HG03460 (cell line): ENCODE results near the gene TP53I13.

Experiments
- ATAC-seq: cut with Tn5 transposase; IDR thresholded peaks from one replicate; pipeline ENCODE4 v1.9.1; 2021; ENCODE audit not compliant: unreplicated experiment

Gene TP53I13

GRCh38 chr17:29566473-29567303, 1.8 kb upstream of the TP53I13 start, which contains the start of gene ABHD15:
Gene ABHD15, minus strand, starts transcription at chr17:29567037. Its CDS starts 71 bp downstream, at chr17:29566966.
- no peak for ATAC-seq

- ATAC-seq = no peak
These were observed 1.3 kb upstream of the TP53I13 start for GRCh38 chr17:29567304-29567553.

GRCh38 chr17:29567554-29568330, 759 bp upstream of the TP53I13 start:
- ATAC-seq = peak; percentile 45

- no peak for ATAC-seq
These were observed 897 bp downstream of the TP53I13 start for GRCh38 chr17:29569245-29569950.

- ATAC-seq = no peak
These were observed 2.0 kb downstream of the TP53I13 start for GRCh38 chr17:29570521-29570920.

GRCh38 chr17:29571486-29571882, 3.0 kb downstream of the TP53I13 start:
- no peak for ATAC-seq

- ATAC-seq = no peak
These were observed 3.6 kb downstream of the TP53I13 start for GRCh38 chr17:29571883-29572681.

GRCh38 chr17:29572691-29573557, 4.4 kb downstream of the TP53I13 start:
- no peak for ATAC-seq

- ATAC-seq = no peak
These were observed 5.0 kb downstream of the TP53I13 start for GRCh38 chr17:29573558-29573869.

- no peak for ATAC-seq
These were observed 5.6 kb downstream of the TP53I13 start for GRCh38 chr17:29573871-29574731.

GRCh38 chr17:29574732-29575510, 6.4 kb downstream of the TP53I13 start:
- ATAC-seq = no peak

GRCh38 chr17:29575511-29576213, 7.2 kb downstream of the TP53I13 start:
- ATAC-seq = no peak

- no peak for ATAC-seq
These were observed 7.9 kb downstream of the TP53I13 start for GRCh38 chr17:29576214-29577000.

- no peak for ATAC-seq
These were observed 8.5 kb downstream of the TP53I13 start for GRCh38 chr17:29577001-29577370.

- ATAC-seq = no peak
These were observed 9.1 kb downstream of the TP53I13 start for GRCh38 chr17:29577385-29578211.
